Peyer's patch (tissue), 4 donors: ENCODE results near the gene TERB1. TPM values are rescaled to one million over a fixed set of nuclear protein-coding genes. Genes with fewer than 3 reads are reported as not detected.

Experiments used
- DNase-seq, 3 donors: peaks; one replicate each; pipeline ENCODE4 v3.0.0-alpha.2; 2017 to 2019
- H3K27ac ChIP-seq, 4 donors: fragments of 200-600 bp; sonication (generic); one replicate each; pipeline ENCODE4 v1.5.1; 2016 to 2019
- H3K27me3 ChIP-seq, 2 donors: fragments of 200-600 bp; sonication (generic); one replicate each; pipeline ENCODE4 v1.5.1; 2019
- H3K36me3 ChIP-seq, 3 donors: fragments of 200-600 bp; sonication (generic); one replicate each; pipeline ENCODE4 v1.5.1; 2016 to 2019
- H3K4me1 ChIP-seq, 4 donors: fragments of 200-600 bp; sonication (generic); one replicate each; pipeline ENCODE4 v1.5.1; 2016 to 2019
- H3K4me3 ChIP-seq, 4 donors: fragments of 200-600 bp; sonication (generic); 1 replicate in 3 of 4; 2 replicates in 1 of 4; pipeline ENCODE4 v1.5.1; 2016 to 2019; ENCODE audit warnings: mild to moderate bottlenecking in 1 of 4
- H3K9me3 ChIP-seq, 4 donors: fragments of 200-600 bp; sonication (generic); one replicate each; pipeline ENCODE4 v1.5.1; 2016 to 2019; ENCODE audit warnings: mild to moderate bottlenecking in 1 of 4
- POLR2A ChIP-seq, 2 donors: fragments of 450-650 bp; IDR thresholded peaks; one replicate each; pipeline ENCODE4 v1.5.1; 2017; ENCODE audit warnings: antibody characterized with exemption in 2 of 2, mild to moderate bottlenecking in 2 of 2, moderate library complexity in 2 of 2
- total RNA-seq, 4 donors: library from RNA; depleted of rRNA; stranded (reverse); fragments of >200 nt; gene quantifications; one replicate each; pipeline ENCODE4 v1.1.0, GENCODE V29; 2016
- TF ChIP-seq, protein P1 (sequence below), 6 experiments: fragments of 450-650 bp in 4 of 6; fragments of 200-600 bp in 2 of 6; sonication (generic) in 1 of 6; IDR thresholded peaks; one replicate each; pipeline ENCODE4 v1.5.1; 2017 to 2019; ENCODE audit warnings: antibody characterized with exemption in 6 of 6, mild to moderate bottlenecking in 3 of 6, moderate library complexity in 1 of 6

Gene TERB1
- total RNA-seq, 4 donors from 2014 or later = 0.40 TPM; not detected in 3

DNA sequence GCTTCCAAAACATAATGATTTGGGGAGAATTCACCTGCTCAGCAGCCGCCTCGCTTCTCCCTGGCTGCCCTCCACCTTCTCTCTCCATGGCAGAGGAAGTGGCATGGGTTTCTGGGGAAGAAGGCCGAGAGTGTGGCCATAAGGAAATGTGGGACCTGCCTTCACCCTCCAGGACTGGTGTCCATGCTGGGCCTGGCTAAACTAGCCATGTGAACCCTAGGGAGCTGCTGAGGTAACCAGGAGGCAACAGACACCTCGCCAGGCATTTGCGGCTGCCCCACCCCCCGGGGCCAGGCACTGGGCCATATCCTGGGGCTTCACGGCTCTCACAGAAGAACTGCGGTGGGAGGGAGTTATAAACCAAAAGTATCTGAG is 94.9 kb downstream of the TERB1 start:
- Histone ChIP-seq H3K4me1 (peaks cover 0 to 13% (median 0%) of the 10 kb centered on the region in 4 donors), H3K27me3 (no peaks in the 10 kb centered on the region), H3K9me3 (no peaks in the 10 kb centered on the region), H3K4me3 (no peak overlapping the region), H3K27ac (peak overlapping the region in 3 of 4 donors; percentile 48 to 68 (median 55)), H3K36me3 (no peaks in the 10 kb centered on the region)
- TF ChIP-seq POLR2A (IDR thresholded peaks at IDR 0.05) = no peak
- TF ChIP-seq, protein P1, sequence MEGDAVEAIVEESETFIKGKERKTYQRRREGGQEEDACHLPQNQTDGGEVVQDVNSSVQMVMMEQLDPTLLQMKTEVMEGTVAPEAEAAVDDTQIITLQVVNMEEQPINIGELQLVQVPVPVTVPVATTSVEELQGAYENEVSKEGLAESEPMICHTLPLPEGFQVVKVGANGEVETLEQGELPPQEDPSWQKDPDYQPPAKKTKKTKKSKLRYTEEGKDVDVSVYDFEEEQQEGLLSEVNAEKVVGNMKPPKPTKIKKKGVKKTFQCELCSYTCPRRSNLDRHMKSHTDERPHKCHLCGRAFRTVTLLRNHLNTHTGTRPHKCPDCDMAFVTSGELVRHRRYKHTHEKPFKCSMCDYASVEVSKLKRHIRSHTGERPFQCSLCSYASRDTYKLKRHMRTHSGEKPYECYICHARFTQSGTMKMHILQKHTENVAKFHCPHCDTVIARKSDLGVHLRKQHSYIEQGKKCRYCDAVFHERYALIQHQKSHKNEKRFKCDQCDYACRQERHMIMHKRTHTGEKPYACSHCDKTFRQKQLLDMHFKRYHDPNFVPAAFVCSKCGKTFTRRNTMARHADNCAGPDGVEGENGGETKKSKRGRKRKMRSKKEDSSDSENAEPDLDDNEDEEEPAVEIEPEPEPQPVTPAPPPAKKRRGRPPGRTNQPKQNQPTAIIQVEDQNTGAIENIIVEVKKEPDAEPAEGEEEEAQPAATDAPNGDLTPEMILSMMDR (IDR thresholded peaks at IDR 0.05) = no peak
- DNase-seq = peak in 1 of 3 donors; percentile 44

DNA sequence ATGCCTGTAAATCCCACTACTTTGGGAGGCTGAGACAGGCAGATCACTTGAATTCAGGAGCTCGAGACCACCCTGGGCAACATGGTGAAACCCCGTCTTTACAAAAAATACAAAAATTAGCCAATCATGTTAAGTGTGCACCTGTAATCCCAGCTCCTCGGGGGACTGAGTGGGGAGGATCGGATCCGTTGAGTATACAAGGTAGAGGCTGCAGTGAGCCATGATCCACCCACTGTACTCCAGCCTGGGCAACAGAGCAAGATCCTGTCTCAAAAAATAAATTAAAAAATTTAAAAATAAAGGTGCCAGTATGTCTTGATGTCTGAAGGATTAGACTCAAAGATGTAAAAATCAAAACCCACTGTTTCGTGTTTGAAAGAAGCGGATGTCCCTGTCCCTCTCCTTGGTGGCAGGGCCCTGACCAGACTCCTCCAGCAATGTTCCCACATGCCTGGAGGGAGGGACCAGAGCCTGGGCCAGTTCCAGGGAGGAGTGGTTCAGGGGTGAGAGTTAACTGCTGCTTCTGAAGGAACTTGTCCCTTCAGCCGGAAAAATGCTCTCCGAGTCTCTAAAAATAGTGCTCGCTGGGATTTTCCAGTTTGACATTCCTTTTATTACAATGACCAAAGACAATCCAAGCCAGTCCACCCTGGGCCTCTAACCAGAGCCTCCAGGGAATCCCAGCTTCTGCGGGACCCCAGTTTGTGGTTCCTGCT is 95.4 kb downstream of the TERB1 start:
- Histone ChIP-seq H3K9me3 (no peaks in the 10 kb centered on the region), H3K27me3 (no peaks in the 10 kb centered on the region), H3K27ac (peak overlapping the region in 3 of 4 donors; percentile 48 to 68 (median 55)), H3K36me3 (no peaks in the 10 kb centered on the region), H3K4me3 (no peak overlapping the region), H3K4me1 (peaks cover 0 to 13% (median 0%) of the 10 kb centered on the region in 4 donors)
- TF ChIP-seq POLR2A (IDR thresholded peaks at IDR 0.05) = no peak
- TF ChIP-seq, protein P1 (IDR thresholded peaks at IDR 0.05) = no peak
- DNase-seq = peak in 2 of 3 donors; percentile 66 to 74

Other genes with a start within 250 kb of the TERB1 start
- 10 to 100 TPM in 3 of 4 donors, 1 to 10 TPM in 1; 7.5 to 47.1 (median 22.2) TPM for gene CKLF, start 249.0 kb downstream of the TERB1 start, total RNA-seq
- gene CMTM1, start 235.1 kb downstream of the TERB1 start, total RNA-seq = 1 to 10 TPM in 3 of 4 donors, not detected in 1; 1.4 to 3.6 (median 2.1) TPM
- not detected for gene CMTM2, start 222.1 kb downstream of the TERB1 start, total RNA-seq
- gene CMTM3, start 196.9 kb downstream of the TERB1 start, total RNA-seq = 10 to 100 TPM in 2 of 4 donors, 1 to 10 TPM in 2; 4.9 to 15.7 (median 11.3) TPM
- 100 to 1,000 TPM in 2 of 4 donors, 10 to 100 TPM in 2; 33.8 to 116 (median 101) TPM for gene CMTM4, start 104.8 kb downstream of the TERB1 start, total RNA-seq
- gene DYNC1LI2, start 50.0 kb downstream of the TERB1 start, total RNA-seq = 100 to 1,000 TPM; 167 to 337 (median 206) TPM
- 10 to 100 TPM; 33.6 to 51.3 (median 43.0) TPM for gene NAE1, start 29.4 kb upstream of the TERB1 start, total RNA-seq
- 10 to 100 TPM; 13.2 to 59.4 (median 32.2) TPM for gene CA7, start 42.8 kb upstream of the TERB1 start, total RNA-seq
- gene PDP2, start 78.9 kb upstream of the TERB1 start, total RNA-seq = 10 to 100 TPM; 12.1 to 27.9 (median 15.3) TPM
- gene CDH16, start 117.3 kb upstream of the TERB1 start, total RNA-seq = 10 to 100 TPM in 3 of 4 donors, not detected in 1; 11.3 to 19.5 (median 15.4) TPM
- 1 to 10 TPM in 3 of 4 donors, under 1 TPM in 1; 0.53 to 4.1 (median 2.8) TPM for gene RRAD, start 124.0 kb upstream of the TERB1 start, total RNA-seq
- gene CIAO2B, start 132.8 kb upstream of the TERB1 start, total RNA-seq = 10 to 100 TPM; 28.1 to 72.7 (median 55.2) TPM
- 1,000 to 10,000 TPM in 3 of 4 donors, 100 to 1,000 TPM in 1; 113 to 4,512 (median 3,000) TPM for gene CES2, start 133.9 kb upstream of the TERB1 start, total RNA-seq
- gene CES3, start 159.7 kb upstream of the TERB1 start, total RNA-seq = 100 to 1,000 TPM in 3 of 4 donors, 10 to 100 TPM in 1; 28.9 to 227 (median 161) TPM
- gene CES4A, start 187.0 kb upstream of the TERB1 start, total RNA-seq = 10 to 100 TPM; 13.7 to 26.5 (median 17.9) TPM
- gene CBFB, start 227.6 kb upstream of the TERB1 start, total RNA-seq = 10 to 100 TPM; 14.0 to 30.5 (median 26.6) TPM